K562 (cell line): ENCODE data around the gene KMT2C. TPM values are rescaled to one million over a fixed set of nuclear protein-coding genes. Genes with fewer than 3 reads are reported as not detected.
A peak's percentile ranks its signal among the peaks of the same experiment; 100 is the strongest.

Experiments used
- ATAC-seq: fragments of 200-7000 bp; cut with Tn5 transposase; 3 replicates; pipeline ENCODE4 v1.9.1; 2020; ENCODE audit warnings: moderate library complexity
- BruUV-seq: library from RNA; stranded (reverse); fragments of 400-500 nt; replicated peaks from 2 replicates; lab custom pipeline; 2021; lab: Mats Ljungman, UMichigan
- CTCF ChIA-PET: fragments of 300-600 bp; formaldehyde crosslinking; extraction: SDS; loops from one replicate; lab custom pipeline; 2021; ENCODE audit warnings: low intra/inter-chr PET ratio; lab: Yijun Ruan, JAX
- POLR2A ChIA-PET: fragments of 300-600, 350-650 bp; sonication (Branson Sonifier 250); formaldehyde crosslinking; extraction: SDS; loops from one replicate; lab custom pipeline; 2021; ENCODE audit warnings: antibody characterized with exemption, inconsistent platforms; lab: Yijun Ruan, JAX
- DNase-seq, 4 experiments: peaks; one replicate each; pipeline versions ENCODE4 v3.0.0 to v3.0.0-alpha.2; 2011 to 2018; ENCODE audit warnings: low spot score in 3 of 4, mixed read lengths in 3 of 4; ENCODE audit errors: extremely low read depth in 1 of 4
- FAIRE-seq: peaks from 2 replicates; lab custom pipeline; 2011; peaks lifted over from hg19 to GRCh38; lab: Jason Lieb, UNC
- H2AFZ ChIP-seq: 2 replicates; pipeline ENCODE4 v1.6.0; 2011; ENCODE audit warnings: low read depth, low read length, control low read depth, inconsistent platforms
- H3K27ac ChIP-seq: fragments of 200-600 bp; 3 replicates; pipeline ENCODE4 v1.8.0; 2011; ENCODE audit warnings: low read depth, mild to moderate bottlenecking, control low read depth, inconsistent platforms, low read length, moderate library complexity, mixed read lengths; ENCODE audit errors: extremely low read depth
- H3K27me3 ChIP-seq, 2 experiments: fragments of 300-600 bp in 1 of 2; 2 replicates in 1 of 2; 3 replicates in 1 of 2; pipeline versions ENCODE4 v1.6.0 to v1.8.0; 2011; ENCODE audit warnings: inconsistent platforms in 2 of 2, low read length in 2 of 2, mild to moderate bottlenecking in 1 of 2, mixed read lengths in 1 of 2, moderate library complexity in 1 of 2; ENCODE audit not compliant: control insufficient read depth in 2 of 2, insufficient read depth in 2 of 2
- H3K36me3 ChIP-seq: fragments of 300-600 bp; 3 replicates; pipeline ENCODE4 v1.8.0; 2011; ENCODE audit warnings: mild to moderate bottlenecking, low read length, inconsistent platforms; ENCODE audit not compliant: control insufficient read depth, insufficient read depth
- H3K4me1 ChIP-seq, 2 experiments: fragments of 200-600 bp in 1 of 2; replicated peaks in 1 of 2; 2 replicates in 1 of 2; 3 replicates in 1 of 2; pipeline versions ENCODE4 v1.5.1 to v1.8.0; 2011; ENCODE audit warnings: inconsistent platforms in 2 of 2, low read length in 2 of 2, mild to moderate bottlenecking in 1 of 2, mixed read lengths in 1 of 2, moderate library complexity in 1 of 2; ENCODE audit not compliant: control insufficient read depth in 2 of 2, insufficient read depth in 2 of 2
- H3K4me2 ChIP-seq: 2 replicates; pipeline ENCODE4 v1.6.1; 2011; ENCODE audit warnings: low read length, control low read depth, inconsistent platforms, mixed read lengths; ENCODE audit not compliant: insufficient read depth
- H3K4me3 ChIP-seq: fragments of 200-600 bp; sonication (generic), shearing (Covaris generic); 2 replicates; pipeline ENCODE4 v1.5.1; 2016; ENCODE audit warnings: control low read depth, inconsistent platforms
- H3K79me2 ChIP-seq: fragments of 200-600 bp; 3 replicates; pipeline ENCODE4 v1.8.0; 2011; ENCODE audit warnings: low read length, inconsistent platforms; ENCODE audit not compliant: control insufficient read depth, insufficient read depth
- H3K9ac ChIP-seq, 2 experiments: 2 replicates each; pipeline versions ENCODE4 v1.6.0 to v1.6.1; 2011; ENCODE audit warnings: low read depth in 2 of 2, low read length in 2 of 2, control low read depth in 1 of 2, inconsistent platforms in 1 of 2, mild to moderate bottlenecking in 1 of 2, mixed read lengths in 1 of 2; ENCODE audit not compliant: insufficient read depth in 1 of 2
- H3K9me1 ChIP-seq: one replicate; pipeline ENCODE4 v1.6.0; 2011; ENCODE audit warnings: inconsistent platforms, mild to moderate bottlenecking, low read length, moderate library complexity; ENCODE audit not compliant: control insufficient read depth, insufficient read depth
- H3K9me3 ChIP-seq: replicated peaks from 2 replicates; pipeline ENCODE4 v1.5.1; 2011; ENCODE audit warnings: low read depth, low read length, inconsistent platforms; ENCODE audit not compliant: control insufficient read depth, insufficient read depth
- H4K20me1 ChIP-seq: replicated peaks from 2 replicates; pipeline ENCODE4 v1.6.1; 2011; ENCODE audit warnings: low read length, inconsistent platforms, mixed read lengths; ENCODE audit not compliant: control insufficient read depth, insufficient read depth
- BHLHE40 ChIP-seq: IDR thresholded peaks from 2 replicates; pipeline ENCODE4 v1.6.1; 2011; ENCODE audit warnings: low read length, improper control_type of control experiment
- CHD1 ChIP-seq: fragments of 200-600 bp; sonication (generic); IDR thresholded peaks from one replicate; pipeline ENCODE4 v1.6.1; 2012; ENCODE audit warnings: mild to moderate bottlenecking, moderate library complexity, low read length, inconsistent platforms
- DNMT1 ChIP-seq: fragments of 450-650 bp; IDR thresholded peaks from 2 replicates; pipeline ENCODE4 v1.6.1; 2016; ENCODE audit warnings: antibody characterized with exemption, mild to moderate bottlenecking
- HCFC1 ChIP-seq: IDR thresholded peaks from 2 replicates; pipeline ENCODE4 v1.6.1; 2012; ENCODE audit warnings: low read depth, low read length, improper control_type of control experiment
- SMARCB1 ChIP-seq: IDR thresholded peaks from 2 replicates; pipeline ENCODE4 v1.6.1; 2011; ENCODE audit warnings: improper control_type of control experiment, low read depth; ENCODE audit not compliant: insufficient read length
- SOX6 ChIP-seq: fragments of 450-650 bp; IDR thresholded peaks from 2 replicates; pipeline ENCODE4 v1.6.1; 2014; ENCODE audit warnings: mild to moderate bottlenecking
- TARDBP ChIP-seq: fragments of 450-650 bp; IDR thresholded peaks from 2 replicates; pipeline ENCODE4 v1.6.1; 2016
- XRCC5 ChIP-seq: fragments of 200-400 bp; formaldehyde crosslinking; IDR thresholded peaks from 2 replicates; pipeline ENCODE4 v1.6.1; 2017; ENCODE audit warnings: low read depth, mild to moderate bottlenecking, low read length
- ZBTB33 ChIP-seq: sonication (generic); formaldehyde crosslinking; IDR thresholded peaks from 2 replicates; pipeline ENCODE4 v1.8.1; 2023; ENCODE audit warnings: mild to moderate bottlenecking, missing genetic modification reagents
- ZNF316 ChIP-seq: fragments of 450-650 bp; IDR thresholded peaks from 2 replicates; pipeline ENCODE4 v1.6.1; 2016
- WGBS: fragments of 100-300 bp; shearing (Covaris generic); methylation state at CpG from one replicate; pipeline ENCODE4 v1.1.6; 2016; ENCODE audit warnings: low coverage, mixed read lengths; ENCODE audit not compliant: insufficient coverage; ENCODE audit errors: missing lambda C conversion rate; 5-methylcytosine and 5-hydroxymethylcytosine counted together
- in situ Hi-C: fragments of 300-500 bp; cut with MboI; formaldehyde crosslinking; loops from 4 replicates; pipeline ENCODE4 v1.15.0; 2018; ENCODE audit warnings: inconsistent platforms, mixed read lengths
- intact Hi-C: fragments of 100-400 bp; cut with micrococcal nuclease; formaldehyde crosslinking; loops from 2 replicates; pipeline ENCODE4 v1.14.2; 2022
- polyA plus RNA-seq, 8 experiments: library from polyadenylated mRNA; depleted of rRNA in 4 of 8; stranded (reverse) in 5 of 8; unstranded in 3 of 8; fragments of >200 nt; fragmentation: Nextera tagmentation in 2 of 8; fragmentation: Illumina TruSeq in 1 of 8; extraction: Ambion mirVana in 2 of 8; extraction: Trizol in 1 of 8; gene quantifications; 2 replicates each; pipeline versions ENCODE4 v1.2.1 to v1.2.3, GENCODE V29; 2011 to 2014; ENCODE audit warnings: inconsistent platforms in 1 of 8, missing spikeins in 1 of 8
- total RNA-seq, 7 experiments: library from RNA; depleted of rRNA in 6 of 7; stranded (reverse); fragments of >200 nt in 6 of 7; fragmentation: Illumina TruSeq in 2 of 7; extraction: Trizol in 2 of 7; gene quantifications; 2 replicates each; pipeline versions ENCODE4 v1.2.1 to v1.2.3, GENCODE V29; 2011 to 2021; ENCODE audit warnings: low replicate concordance in 1 of 7
- TF ChIP-seq, protein P1 (sequence below): fragments of 450-650 bp; formaldehyde crosslinking; IDR thresholded peaks from 2 replicates; pipeline ENCODE4 v1.4.0; 2020; ENCODE audit warnings: mild to moderate bottlenecking, mixed read lengths
- TF ChIP-seq, protein P2 (sequence below): sonication (generic); formaldehyde crosslinking; IDR thresholded peaks from 2 replicates; pipeline ENCODE4 v1.8.0; 2023; ENCODE audit warnings: missing genetic modification reagents, mild to moderate bottlenecking, borderline replicate concordance

Gene KMT2C
- total and polyA plus RNA-seq, 9 of the 15 experiments (the other 6 are each of a cell fraction or from before 2014, with no cell fraction given), result 4.9 to 67.8 (median 27.1) TPM

GRCh38 chr7:152177681-152178404 lies 258.0 kb downstream of the KMT2C start:
- intact Hi-C loops, result no loop called here
- Histone ChIP-seq H3K36me3 (peaks cover 85% of the 10 kb centered on the region), H3K79me2 (no peaks in the 10 kb centered on the region), H4K20me1 (peaks cover 7% of the 10 kb centered on the region; the same call in 1 of the 2 replicates), H3K27ac (no peak overlapping the region), H3K4me1 (no peaks in the 10 kb centered on the region), H3K4me2 (no peak overlapping the region), H3K9me3 (no peaks in the 10 kb centered on the region), H3K4me3 (no peak overlapping the region), H3K9ac (no peak overlapping the region), H2AFZ (no peak overlapping the region), H3K27me3 (no peaks in the 10 kb centered on the region), H3K9me1 (no peaks in the 10 kb centered on the region)
- ChIA-PET CTCF (no interaction called here), POLR2A (interaction anchor here (0.6 kb wide), 1 partner anchor 32 kb away, joined by 4 read pairs; no protein-coding TSS in a partner anchor)
- DNase-seq (no peak), FAIRE-seq (no peak), ATAC-seq (no peak)
- in situ Hi-C loops, result no loop called here
- BruUV-seq, result no TSS peak
- WGBS, result 87% methylated on average over 7 of the region's 7 CpGs
- TF ChIP-seq CHD1 (no peak), ZNF316 (peak; percentile 7; the same call in 1 of the 2 replicates), DNMT1 (no peak), HCFC1 (no peak), SMARCB1 (no peak), ZBTB33 (no peak), TARDBP (no peak), BHLHE40 (no peak), XRCC5 (no peak), SOX6 (peak; percentile 87)
- TF ChIP-seq, protein P1, sequence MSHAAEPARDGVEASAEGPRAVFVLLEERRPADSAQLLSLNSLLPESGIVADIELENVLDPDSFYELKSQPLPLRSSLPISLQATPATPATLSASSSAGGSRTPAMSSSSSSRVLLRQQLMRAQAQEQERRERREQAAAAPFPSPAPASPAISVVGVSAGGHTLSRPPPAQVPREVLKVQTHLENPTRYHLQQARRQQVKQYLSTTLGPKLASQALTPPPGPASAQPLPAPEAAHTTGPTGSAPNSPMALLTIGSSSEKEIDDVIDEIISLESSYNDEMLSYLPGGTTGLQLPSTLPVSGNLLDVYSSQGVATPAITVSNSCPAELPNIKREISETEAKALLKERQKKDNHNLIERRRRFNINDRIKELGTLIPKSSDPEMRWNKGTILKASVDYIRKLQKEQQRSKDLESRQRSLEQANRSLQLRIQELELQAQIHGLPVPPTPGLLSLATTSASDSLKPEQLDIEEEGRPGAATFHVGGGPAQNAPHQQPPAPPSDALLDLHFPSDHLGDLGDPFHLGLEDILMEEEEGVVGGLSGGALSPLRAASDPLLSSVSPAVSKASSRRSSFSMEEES (CRISPR knock-in tag), result no peak
- TF ChIP-seq, protein P2, sequence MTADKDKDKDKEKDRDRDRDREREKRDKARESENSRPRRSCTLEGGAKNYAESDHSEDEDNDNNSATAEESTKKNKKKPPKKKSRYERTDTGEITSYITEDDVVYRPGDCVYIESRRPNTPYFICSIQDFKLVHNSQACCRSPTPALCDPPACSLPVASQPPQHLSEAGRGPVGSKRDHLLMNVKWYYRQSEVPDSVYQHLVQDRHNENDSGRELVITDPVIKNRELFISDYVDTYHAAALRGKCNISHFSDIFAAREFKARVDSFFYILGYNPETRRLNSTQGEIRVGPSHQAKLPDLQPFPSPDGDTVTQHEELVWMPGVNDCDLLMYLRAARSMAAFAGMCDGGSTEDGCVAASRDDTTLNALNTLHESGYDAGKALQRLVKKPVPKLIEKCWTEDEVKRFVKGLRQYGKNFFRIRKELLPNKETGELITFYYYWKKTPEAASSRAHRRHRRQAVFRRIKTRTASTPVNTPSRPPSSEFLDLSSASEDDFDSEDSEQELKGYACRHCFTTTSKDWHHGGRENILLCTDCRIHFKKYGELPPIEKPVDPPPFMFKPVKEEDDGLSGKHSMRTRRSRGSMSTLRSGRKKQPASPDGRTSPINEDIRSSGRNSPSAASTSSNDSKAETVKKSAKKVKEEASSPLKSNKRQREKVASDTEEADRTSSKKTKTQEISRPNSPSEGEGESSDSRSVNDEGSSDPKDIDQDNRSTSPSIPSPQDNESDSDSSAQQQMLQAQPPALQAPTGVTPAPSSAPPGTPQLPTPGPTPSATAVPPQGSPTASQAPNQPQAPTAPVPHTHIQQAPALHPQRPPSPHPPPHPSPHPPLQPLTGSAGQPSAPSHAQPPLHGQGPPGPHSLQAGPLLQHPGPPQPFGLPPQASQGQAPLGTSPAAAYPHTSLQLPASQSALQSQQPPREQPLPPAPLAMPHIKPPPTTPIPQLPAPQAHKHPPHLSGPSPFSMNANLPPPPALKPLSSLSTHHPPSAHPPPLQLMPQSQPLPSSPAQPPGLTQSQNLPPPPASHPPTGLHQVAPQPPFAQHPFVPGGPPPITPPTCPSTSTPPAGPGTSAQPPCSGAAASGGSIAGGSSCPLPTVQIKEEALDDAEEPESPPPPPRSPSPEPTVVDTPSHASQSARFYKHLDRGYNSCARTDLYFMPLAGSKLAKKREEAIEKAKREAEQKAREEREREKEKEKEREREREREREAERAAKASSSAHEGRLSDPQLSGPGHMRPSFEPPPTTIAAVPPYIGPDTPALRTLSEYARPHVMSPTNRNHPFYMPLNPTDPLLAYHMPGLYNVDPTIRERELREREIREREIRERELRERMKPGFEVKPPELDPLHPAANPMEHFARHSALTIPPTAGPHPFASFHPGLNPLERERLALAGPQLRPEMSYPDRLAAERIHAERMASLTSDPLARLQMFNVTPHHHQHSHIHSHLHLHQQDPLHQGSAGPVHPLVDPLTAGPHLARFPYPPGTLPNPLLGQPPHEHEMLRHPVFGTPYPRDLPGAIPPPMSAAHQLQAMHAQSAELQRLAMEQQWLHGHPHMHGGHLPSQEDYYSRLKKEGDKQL, result no peak
